Aorta (tissue), 5 donors: Measurements from ENCODE around the gene MIPOL1. TPM values are rescaled to one million over a fixed set of nuclear protein-coding genes. Genes with fewer than 3 reads are reported as not detected.
"Not testable (repeated sequence)": the region's sequence is repeated elsewhere in the genome, so short reads cannot be mapped to it uniquely, and the experiment has no call there.

Source experiments
- ATAC-seq: fragments of 200-7000 bp; cut with Tn5 transposase; one replicate; pipeline ENCODE4 v1.9.1; 2022; ENCODE audit warnings: moderate library complexity; ENCODE audit not compliant: low FRiP score
- DNase-seq, 2 donors: peaks; one replicate each; pipeline ENCODE4 v3.0.0-alpha.2; 2020
- H3K27ac ChIP-seq, 2 donors: one replicate each; pipeline ENCODE4 v1.5.1; 2013; ENCODE audit warnings: low read length in 2 of 2, mild to moderate bottlenecking in 2 of 2, moderate library complexity in 2 of 2, control low read depth in 1 of 2, inconsistent platforms in 1 of 2, low read depth in 1 of 2
- H3K27me3 ChIP-seq, 2 donors: one replicate each; pipeline ENCODE4 v1.6.1; 2013; ENCODE audit warnings: control low read depth in 1 of 2, low read length in 1 of 2, mild to moderate bottlenecking in 1 of 2, moderate library complexity in 1 of 2; ENCODE audit not compliant: insufficient read depth in 2 of 2, control insufficient read depth in 1 of 2
- H3K36me3 ChIP-seq, 2 donors: one replicate each; pipeline ENCODE4 v1.6.1; 2013; ENCODE audit warnings: control low read depth in 1 of 2, low read length in 1 of 2, mild to moderate bottlenecking in 1 of 2; ENCODE audit not compliant: insufficient read depth in 2 of 2, control insufficient read depth in 1 of 2
- H3K4me1 ChIP-seq, 2 donors: one replicate each; pipeline ENCODE4 v1.6.1; 2013; ENCODE audit warnings: low read length in 2 of 2, control low read depth in 1 of 2, mild to moderate bottlenecking in 1 of 2, moderate library complexity in 1 of 2; ENCODE audit not compliant: insufficient read depth in 2 of 2, control insufficient read depth in 1 of 2
- H3K4me3 ChIP-seq, 2 donors: one replicate each; pipeline ENCODE4 v1.5.1; 2013; ENCODE audit warnings: low read length in 2 of 2, control low read depth in 1 of 2, mild to moderate bottlenecking in 1 of 2
- H3K9me3 ChIP-seq: one replicate; pipeline ENCODE4 v1.6.1; 2013; ENCODE audit warnings: mild to moderate bottlenecking, low read length; ENCODE audit not compliant: control insufficient read depth
- WGBS, 2 donors: extraction: QIAGEN DNeasy Blood & Tissue Kit; methylation state at CpG; one replicate each; pipeline ENCODE4 v1.1.7; 2013; 5-methylcytosine and 5-hydroxymethylcytosine counted together
- intact Hi-C, 2 donors: fragments of 100-400 bp; cut with DNase I; formaldehyde crosslinking; loops; one replicate each; pipeline versions ENCODE4 v1.14.2 to v1.15.0; 2022
- polyA plus RNA-seq, 2 donors: library from polyadenylated mRNA; stranded (reverse); fragments of 200-250 nt; gene quantifications; one replicate each; pipeline ENCODE4 v1.2.3, GENCODE V29; 2013
- total RNA-seq, 2 donors: library from RNA; stranded (reverse); fragmentation: NEBNext Ultra II Directional; extraction: Animal tissue kit (Norgen Biotek cat#: 25700); gene quantifications; one replicate each; pipeline ENCODE4 v1.2.1, GENCODE V29; 2021
- donor health status: healthy with polysubstance abuse.
- donor health status: Bipolar disorder and iron deficiency.
- donor health status: DM: no; HTN: no; CAD: no.
- donor health status: DM: no; HTN: no; CAD: no.
- donor health status: DM: yes; HTN: yes; CAD: no.

The MIPOL1 gene
- total and polyA plus RNA-seq, 4 donors: 3.4 to 20.6 (median 11.9) TPM

GRCh38 chr14:37181441-37181840 lies 16.3 kb upstream of the MIPOL1 start:
- Histone ChIP-seq H3K36me3 (no peaks in the 10 kb centered on the region), H3K4me1 (no peaks in the 10 kb centered on the region), H3K9me3 (no peaks in the 10 kb centered on the region), H3K4me3 (no peak overlapping the region), H3K27me3 (no peaks in the 10 kb centered on the region), H3K27ac (no peak overlapping the region)
- intact Hi-C loops: no loop called here
- DNase-seq (no peak), ATAC-seq (no peak)
- 88 to 89% methylated on average over 6 of the region's 6 CpGs for WGBS, 2 donors

GRCh38 chr14:37184520-37184919 lies 13.2 kb upstream of the MIPOL1 start:
- H3K27ac ChIP-seq, H3K36me3 ChIP-seq, intact Hi-C loops, H3K4me1 ChIP-seq, DNase-seq, H3K9me3 ChIP-seq, H3K27me3 ChIP-seq, H3K4me3 ChIP-seq, ATAC-seq: not testable (repeated sequence)
- 86 to 90% methylated on average over 8 of the region's 8 CpGs for WGBS, 2 donors

GRCh38 chr14:37185670-37186069 lies 12.1 kb upstream of the MIPOL1 start:
- H3K27ac ChIP-seq: no peak overlapping the region
- H3K27me3 ChIP-seq: no peaks in the 10 kb centered on the region
- DNase-seq (no peak), ATAC-seq (no peak)
- intact Hi-C loops: no loop called here
- no peaks in the 10 kb centered on the region for H3K36me3 ChIP-seq
- H3K9me3 ChIP-seq: no peaks in the 10 kb centered on the region
- no peak overlapping the region for H3K4me3 ChIP-seq
- no peaks in the 10 kb centered on the region for H3K4me1 ChIP-seq

- ATAC-seq (no peak), DNase-seq (no peak)
- intact Hi-C loops: no loop called here
- no peaks in the 10 kb centered on the region for H3K4me1 ChIP-seq
- 91 to 92% methylated on average over 1 of the region's 1 CpG for WGBS, 2 donors
- H3K4me3 ChIP-seq: no peak overlapping the region
- H3K36me3 ChIP-seq: no peaks in the 10 kb centered on the region
- no peaks in the 10 kb centered on the region for H3K9me3 ChIP-seq
- H3K27ac ChIP-seq: no peak overlapping the region
- no peaks in the 10 kb centered on the region for H3K27me3 ChIP-seq
Observed at GRCh38 chr14:37186865-37187264, 10.9 kb upstream of the MIPOL1 start.

- no peaks in the 10 kb centered on the region for H3K4me1 ChIP-seq
- WGBS, 2 donors: 76% methylated on average over 3 of the region's 3 CpGs
- H3K27ac ChIP-seq: no peak overlapping the region
- H3K27me3 ChIP-seq: no peaks in the 10 kb centered on the region
- intact Hi-C loops: no loop called here
- H3K4me3 ChIP-seq: no peak overlapping the region
- no peaks in the 10 kb centered on the region for H3K36me3 ChIP-seq
- DNase-seq (no peak), ATAC-seq (no peak)
- no peaks in the 10 kb centered on the region for H3K9me3 ChIP-seq
Observed at GRCh38 chr14:37187294-37187693, 10.4 kb upstream of the MIPOL1 start.

GRCh38 chr14:37187840-37188577 lies 9.7 kb upstream of the MIPOL1 start:
- 70 to 72% methylated on average over 9 of the region's 9 CpGs for WGBS, 2 donors
- H3K27ac ChIP-seq, H3K36me3 ChIP-seq, H3K4me3 ChIP-seq, H3K4me1 ChIP-seq, H3K9me3 ChIP-seq, H3K27me3 ChIP-seq, ATAC-seq, intact Hi-C loops, DNase-seq: not testable (repeated sequence)

- H3K27me3 ChIP-seq, H3K36me3 ChIP-seq, intact Hi-C loops, H3K4me1 ChIP-seq, H3K9me3 ChIP-seq, ATAC-seq, H3K4me3 ChIP-seq, DNase-seq, H3K27ac ChIP-seq: not testable (repeated sequence)
- 91% methylated on average over 2 of the region's 2 CpGs for WGBS, 2 donors
Observed at GRCh38 chr14:37189733-37190132, 8.0 kb upstream of the MIPOL1 start.

GRCh38 chr14:37194698-37195097 lies 3.0 kb upstream of the MIPOL1 start:
- Histone ChIP-seq H3K4me1 (no peaks in the 10 kb centered on the region), H3K27me3 (no peaks in the 10 kb centered on the region), H3K36me3 (no peaks in the 10 kb centered on the region), H3K9me3 (no peaks in the 10 kb centered on the region), H3K4me3 (no peak overlapping the region), H3K27ac (no peak overlapping the region)
- ATAC-seq (no peak), DNase-seq (no peak)
- 90 to 91% methylated on average over 2 of the region's 2 CpGs for WGBS, 2 donors
- intact Hi-C loops: loop anchor here in 1 of 2 donors (5.0 kb wide), 1 partner anchor 532 kb away; the partner anchor contains the start of gene PAX9

- DNase-seq: no peak
- intact Hi-C loops: loop anchor here in 1 of 2 donors (5.0 kb wide), 1 partner anchor 533 kb away; the partner anchor contains the start of gene PAX9
- WGBS, 2 donors: 58 to 63% methylated on average over 1 of the region's 1 CpG
- Histone ChIP-seq H3K4me1 (no peaks in the 10 kb centered on the region), H3K27me3 (no peaks in the 10 kb centered on the region), H3K4me3 (no peak overlapping the region), H3K9me3 (no peaks in the 10 kb centered on the region), H3K36me3 (no peaks in the 10 kb centered on the region), H3K27ac (no peak overlapping the region)
- no peak for ATAC-seq
Observed at GRCh38 chr14:37195327-37195726, 2.4 kb upstream of the MIPOL1 start.
